GM12891 (cell line): ENCODE results near the gene C1RL.

Experiments
- PAX5 ChIP-seq: IDR thresholded peaks from 2 replicates; pipeline ENCODE4 v1.6.1; 2011; ENCODE audit warnings: low read length, moderate library complexity, mild to moderate bottlenecking; ENCODE audit not compliant: insufficient read depth, severe bottlenecking
- POLR2A ChIP-seq: IDR thresholded peaks from 2 replicates; pipeline ENCODE4 v1.6.1; 2011; ENCODE audit warnings: low read depth, low read length, control low read depth
- SPI1 ChIP-seq: IDR thresholded peaks from 2 replicates; pipeline ENCODE4 v1.6.1; 2011; ENCODE audit warnings: low read depth, low read length, control low read depth

- TF ChIP-seq PAX5, result no peak
- no peak for TF ChIP-seq POLR2A
- no peak for TF ChIP-seq SPI1
These were observed 33.9 kb upstream of the C1RL start for GRCh38 chr12:7142809-7143465.
